SK-N-MC (cell line): ENCODE measurements around the gene OR7A10.

Source experiments
- EZH2 ChIP-seq: fragments of 200-600 bp; sonication (generic); IDR thresholded peaks from one replicate; pipeline ENCODE4 v1.6.1; 2017; ENCODE audit warnings: antibody characterized with exemption
- FOXP2 ChIP-seq: optimal IDR thresholded peaks from 2 replicates; pipeline ENCODE3; 2011; ENCODE audit warnings: mild to moderate bottlenecking, moderate library complexity; ENCODE audit not compliant: insufficient read depth; ENCODE audit errors: extremely low read length, control extremely low read depth
- POLR2AphosphoS5 ChIP-seq: IDR thresholded peaks from 2 replicates; pipeline ENCODE4 v1.6.1; 2012; ENCODE audit warnings: mild to moderate bottlenecking, low read depth, low read length, borderline replicate concordance

GRCh38 chr19:14886032-14886431, 37.3 kb upstream of the OR7A10 start, which contains the start of gene OR7A17:
- TF ChIP-seq EZH2 (no peak), POLR2AphosphoS5 (no peak), FOXP2 (no peak)
